PC-9 (cell line): ENCODE results near the gene RGS9. TPM values are rescaled to one million over a fixed set of nuclear protein-coding genes. Genes with fewer than 3 reads are reported as not detected.
A peak's percentile ranks its signal among the peaks of the same experiment; 100 is the strongest.

Experiments
- Bru-seq: library from RNA; stranded (reverse); fragments of 400-500 nt; gene quantifications from one replicate; lab custom pipeline; 2021; lab: Mats Ljungman, UMichigan
- BruChase-seq, 2 experiments: library from RNA; stranded (reverse); fragments of 400-500 nt; gene quantifications; one replicate each; lab custom pipeline; 2021; lab: Mats Ljungman, UMichigan
- BruUV-seq: library from RNA; stranded (reverse); fragments of 400-500 nt; replicated peaks from 2 replicates; lab custom pipeline; 2021; lab: Mats Ljungman, UMichigan
- CTCF ChIA-PET: fragments of 300-600 bp; sonication (Branson Sonifier 250); formaldehyde crosslinking; loops from one replicate; lab custom pipeline; 2022; ENCODE audit warnings: antibody characterized with exemption; lab: Charles Lee
- POLR2A ChIA-PET: fragments of 300-600 bp; sonication (Branson Sonifier 250); formaldehyde crosslinking; loops from one replicate; lab custom pipeline; 2022; ENCODE audit warnings: antibody characterized with exemption; ENCODE audit not compliant: unreplicated experiment; lab: Charles Lee
- DNase-seq, 2 experiments: peaks; one replicate each; pipeline versions ENCODE4 v3.0.0 to v3.0.0-alpha.2; 2015 to 2022; ENCODE audit warnings: mixed read lengths in 1 of 2
- H2AFZ ChIP-seq: fragments of 200-600 bp; sonication (generic); 2 replicates; pipeline ENCODE4 v1.8.1; 2017; ENCODE audit warnings: antibody characterized with exemption
- H3F3A ChIP-seq: fragments of 200-600 bp; sonication (generic); 2 replicates; pipeline ENCODE4 v1.8.1; 2017; ENCODE audit warnings: antibody characterized with exemption, mild to moderate bottlenecking, low read depth; ENCODE audit not compliant: insufficient read depth
- H3K27ac ChIP-seq: fragments of 200-600 bp; sonication (generic); 2 replicates; pipeline ENCODE4 v1.6.1; 2016; ENCODE audit warnings: mixed run types
- H3K27me3 ChIP-seq: fragments of 200-600 bp; sonication (generic); 2 replicates; pipeline ENCODE4 v1.6.1; 2016; ENCODE audit warnings: low read depth, mixed run types; ENCODE audit not compliant: insufficient read depth
- H3K36me3 ChIP-seq: fragments of 200-600 bp; sonication (generic); 2 replicates; pipeline ENCODE4 v1.6.1; 2016; ENCODE audit warnings: low read depth, mixed run types
- H3K4me1 ChIP-seq: fragments of 200-600 bp; sonication (generic); replicated peaks from 2 replicates; pipeline ENCODE4 v1.6.1; 2016; ENCODE audit warnings: mixed run types; ENCODE audit not compliant: insufficient read depth
- H3K4me2 ChIP-seq: fragments of 200-600 bp; sonication (generic); 2 replicates; pipeline ENCODE4 v1.6.1; 2017; ENCODE audit warnings: mixed run types
- H3K4me3 ChIP-seq: fragments of 200-600 bp; sonication (generic); 2 replicates; pipeline ENCODE4 v1.6.1; 2016; ENCODE audit warnings: mixed run types
- H3K79me2 ChIP-seq: fragments of 200-600 bp; sonication (generic); 2 replicates; pipeline ENCODE4 v1.6.1; 2017; ENCODE audit warnings: low read depth, mixed run types
- H3K9me2 ChIP-seq: fragments of 200-600 bp; sonication (generic); 2 replicates; pipeline ENCODE4 v1.8.1; 2017; ENCODE audit warnings: mild to moderate bottlenecking; ENCODE audit not compliant: insufficient read depth
- H3K9me3 ChIP-seq: fragments of 200-600 bp; sonication (generic); 2 replicates; pipeline ENCODE4 v1.8.1; 2016; ENCODE audit warnings: low read depth; ENCODE audit not compliant: insufficient read depth
- H4K20me1 ChIP-seq: fragments of 200-600 bp; sonication (generic); 2 replicates; pipeline ENCODE4 v1.8.1; 2017; ENCODE audit not compliant: insufficient read depth
- CTCF ChIP-seq: fragments of 200-600 bp; sonication (generic); conservative IDR thresholded peaks from 2 replicates; pipeline ENCODE4 v1.6.1; 2017; ENCODE audit warnings: mixed run types, antibody characterized with exemption, mild to moderate bottlenecking, moderate library complexity
- EZH2 ChIP-seq: fragments of 200-600 bp; sonication (generic); IDR thresholded peaks from 2 replicates; pipeline ENCODE4 v1.8.0; 2017; ENCODE audit warnings: antibody characterized with exemption, low read depth
- intact Hi-C: fragments of 100-400 bp; cut with micrococcal nuclease; formaldehyde crosslinking; loops from one replicate; pipeline ENCODE4 v1.10.0; 2022; ENCODE audit not compliant: unreplicated experiment
- long read RNA-seq: library from polyadenylated mRNA; stranded (forward); transcript quantifications from one replicate; pipeline ENCODE4 v2.0.0, GENCODE V29; 2022
- total RNA-seq: library from RNA; stranded (reverse); gene quantifications from 2 replicates; pipeline ENCODE4 v1.2.3, GENCODE V29; 2021

RGS9 gene
- 5.7 and 6.1 TPM in 2 replicates for total RNA-seq
- Bru-seq, nascent RNA = percentile 20 among the genes with signal in this experiment
- percentile 29 among the genes with signal in this experiment for BruChase-seq, experiment 1, labeled RNA remaining after a 2-hour chase
- percentile 25 among the genes with signal in this experiment for BruChase-seq, experiment 2, labeled RNA remaining after a 6-hour chase
- long read RNA-seq, transcript RGS9-212 (3 exons, 2,736 nt) = major isoform, 8 of 18 reads
- long read RNA-seq, partial matches to known transcripts = 2 of 18 reads
- long read RNA-seq, other reads (novel, unspliced or antisense) = 7 of 18 reads

- H3K4me1 ChIP-seq = peaks cover 11% of the 10 kb centered on the region; the same call in 1 of the 2 replicates
- no peaks in the 10 kb centered on the region for H3K36me3 ChIP-seq
- no peaks in the 10 kb centered on the region for H4K20me1 ChIP-seq
- peak within 1 kb of the TSS; percentile 49 for H3K4me3 ChIP-seq
- intact Hi-C loops = loop anchor here (1.0 kb wide), 1 partner anchor 61 kb away; no protein-coding TSS in a partner anchor
- peaks cover 7% of the 10 kb centered on the region; the same call in 1 of the 2 replicates for H3F3A ChIP-seq
- peak within 1 kb of the TSS; percentile 76 for H3K4me2 ChIP-seq
- peak; percentile 49 to 86 for DNase-seq
- no peak within 1 kb of the TSS for H3K27ac ChIP-seq
- H3K27me3 ChIP-seq = peaks cover 10% of the 10 kb centered on the region; the same call in 1 of the 2 replicates
- H3K79me2 ChIP-seq = no peaks in the 10 kb centered on the region
- no peaks in the 10 kb centered on the region for H3K9me3 ChIP-seq
- no peak for TF ChIP-seq EZH2
- TF ChIP-seq CTCF = peak; percentile 98
- ChIA-PET CTCF (interaction anchor here (0.7 to 1.0 kb wide), 2 partner anchors 81 to 317 kb away, joined by 3 to 12 read pairs; partner anchors contain the start of gene GNA13), POLR2A (interaction anchor here (0.7 kb wide), 1 partner anchor 16 kb away, joined by 3 read pairs; no protein-coding TSS in a partner anchor)
- peak within 1 kb of the TSS; percentile 68 for H2AFZ ChIP-seq
- no TSS peak for BruUV-seq
- H3K9me2 ChIP-seq = no peaks in the 10 kb centered on the region
These were observed at the start of gene RGS9 for GRCh38 chr17:65137021-65137939. RGS9 (plus strand) TSS chr17:65137370; CDS start chr17:65137541, 171 bp downstream.

DNA sequence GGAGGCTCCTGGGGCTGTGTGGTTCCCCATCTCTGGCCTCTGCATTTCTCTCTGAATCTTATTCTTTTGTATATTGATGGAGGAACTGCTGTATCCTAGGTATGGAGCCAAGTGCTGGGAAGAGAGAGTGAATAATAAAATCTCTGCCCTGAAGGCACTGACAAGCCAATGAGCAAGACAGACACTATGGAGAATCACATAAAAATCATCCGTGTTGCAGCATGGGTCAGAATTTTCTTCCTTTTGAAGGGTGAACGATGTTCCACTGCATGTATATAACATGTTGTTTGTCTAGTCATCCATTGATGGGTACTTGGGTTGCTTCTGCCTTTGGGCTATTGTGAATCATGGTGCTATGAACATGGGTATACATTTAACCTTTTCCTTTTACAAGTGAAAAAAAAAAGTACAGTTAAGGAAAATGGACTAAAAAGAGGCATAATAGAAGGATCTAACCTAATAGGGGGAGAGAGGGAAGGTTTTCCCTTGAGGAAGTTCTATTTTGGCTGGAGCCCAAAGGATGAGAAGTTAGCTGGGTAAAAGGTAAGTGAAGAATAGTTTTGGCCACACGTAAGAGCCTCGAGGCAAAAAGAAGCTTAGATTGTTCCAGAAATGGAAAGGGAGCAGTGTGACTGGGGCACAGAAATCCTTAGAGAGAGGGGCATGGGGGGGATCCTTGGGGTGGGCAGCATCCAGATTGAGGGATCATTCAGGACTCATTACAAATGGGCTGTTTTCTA lies 48.4 kb upstream of the RGS9 start:
- Histone ChIP-seq H3K4me2 (no peak overlapping the region), H3K27me3 (no peaks in the 10 kb centered on the region), H3K9me2 (no peaks in the 10 kb centered on the region), H3K27ac (no peak overlapping the region), H3K4me1 (0 out of 2 replicates have a peak, but pooled peaks cover 18% of the 10 kb centered on the region), H3K79me2 (no peaks in the 10 kb centered on the region), H3K4me3 (no peak overlapping the region), H4K20me1 (no peaks in the 10 kb centered on the region), H3K36me3 (no peaks in the 10 kb centered on the region), H3F3A (no peaks in the 10 kb centered on the region), H3K9me3 (0 out of 2 replicates have a peak, but pooled peaks cover 3% of the 10 kb centered on the region), H2AFZ (no peak overlapping the region)
- DNase-seq = no peak
- intact Hi-C loops = no loop called here
- no TSS peak for BruUV-seq
- ChIA-PET CTCF (no interaction called here), POLR2A (no interaction called here)
- TF ChIP-seq EZH2 (no peak), CTCF (no peak)
